ENCODE data around the gene PELI1. TPM values are rescaled to one million over a fixed set of nuclear protein-coding genes. Genes with fewer than 3 reads are reported as not detected.

PELI1 gene
- total RNA-seq, 2 experiments from 2014 or later, result 29.8 to 39.2 TPM

GRCh38 chr2:64062840-64063239, 81.4 kb downstream of the PELI1 start:
- ChIA-PET CTCF (interaction anchor here (0.6 to 2.7 kb wide), 6 partner anchors 8 to 460 kb away, joined by 3 to 13 read pairs (median 5); no protein-coding TSS in a partner anchor), POLR2A (interaction anchor here (0.6 to 2.2 kb wide), 2 partner anchors 28 to 263 kb away, joined by 3 to 8 read pairs; no protein-coding TSS in a partner anchor)
- DNase-seq (peak; percentile 26), ATAC-seq (no peak)
- peak overlapping the region; percentile 31 for H3K27ac Mint-ChIP-seq
- no peak for TF ChIP-seq CTCF (IDR thresholded peaks at IDR 0.05)
- intact Hi-C loops (cut with micrococcal nuclease), result no loop called here
- H3K4me3 Mint-ChIP-seq, result no peak overlapping the region
- peaks cover 31% of the 10 kb centered on the region for H3K4me1 Mint-ChIP-seq (ENCODE audit: low read depth)
- no peaks in the 10 kb centered on the region for H3K27me3 Mint-ChIP-seq
- no peaks in the 10 kb centered on the region for H3K9me3 Mint-ChIP-seq
- H3K36me3 Mint-ChIP-seq (ENCODE audit: low read depth), result peaks cover 2% of the 10 kb centered on the region

- H3K9me3 Mint-ChIP-seq, result no peaks in the 10 kb centered on the region
- H3K27me3 Mint-ChIP-seq, result no peaks in the 10 kb centered on the region
- ChIA-PET POLR2A (no interaction called here), CTCF (interaction anchor here (2.1 to 16.4 kb wide), 2 partner anchors 10 to 270 kb away, joined by 8 to 374 read pairs; no protein-coding TSS in a partner anchor)
- no peak for ATAC-seq
- no peak overlapping the region for H3K4me3 Mint-ChIP-seq
- intact Hi-C loops (cut with micrococcal nuclease), result no loop called here
- TF ChIP-seq CTCF (IDR thresholded peaks at IDR 0.05), result no peak
- peaks cover 28% of the 10 kb centered on the region for H3K4me1 Mint-ChIP-seq (ENCODE audit: low read depth)
- H3K36me3 Mint-ChIP-seq (ENCODE audit: low read depth), result no peaks in the 10 kb centered on the region
- DNase-seq, result no peak
- no peak overlapping the region for H3K27ac Mint-ChIP-seq
Observed at GRCh38 chr2:64059270-64059669, 85.0 kb downstream of the PELI1 start.

- CTCF ChIA-PET, result interaction anchor here (1.0 to 16.4 kb wide), 4 partner anchors 10 to 432 kb away, joined by 3 to 374 read pairs (median 6); no protein-coding TSS in a partner anchor
- Mint-ChIP-seq H3K27ac (no peak overlapping the region), H3K9me3 (no peaks in the 10 kb centered on the region), H3K36me3 (ENCODE audit: low read depth) (no peaks in the 10 kb centered on the region), H3K4me1 (ENCODE audit: low read depth) (peaks cover 32% of the 10 kb centered on the region), H3K27me3 (no peaks in the 10 kb centered on the region), H3K4me3 (no peak overlapping the region)
- POLR2A ChIA-PET, result no interaction called here
- intact Hi-C loops (cut with micrococcal nuclease), result no loop called here
- ATAC-seq (no peak), DNase-seq (no peak)
- no peak for TF ChIP-seq CTCF (IDR thresholded peaks at IDR 0.05)
Observed at GRCh38 chr2:64056021-64056420, 88.2 kb downstream of the PELI1 start.

GRCh38 chr2:64054161-64054915, 89.9 kb downstream of the PELI1 start:
- ChIA-PET CTCF (interaction anchor here (0.7 to 16.4 kb wide), 9 partner anchors 9 to 434 kb away, joined by 3 to 374 read pairs (median 4); no protein-coding TSS in a partner anchor), POLR2A (no interaction called here)
- H3K4me3 Mint-ChIP-seq, result no peak overlapping the region
- no peak for ATAC-seq
- no peak for TF ChIP-seq CTCF (IDR thresholded peaks at IDR 0.05)
- H3K4me1 Mint-ChIP-seq (ENCODE audit: low read depth), result peaks cover 39% of the 10 kb centered on the region
- DNase-seq, result no peak
- intact Hi-C loops (cut with micrococcal nuclease), result loop anchor here (5.0 kb wide), 1 partner anchor 88 kb away; the partner anchor contains the start of gene PELI1
- no peaks in the 10 kb centered on the region for H3K9me3 Mint-ChIP-seq
- H3K27me3 Mint-ChIP-seq, result no peaks in the 10 kb centered on the region
- no peak overlapping the region for H3K27ac Mint-ChIP-seq
- no peaks in the 10 kb centered on the region for H3K36me3 Mint-ChIP-seq (ENCODE audit: low read depth)

Measured in activated CD8-positive, alpha-beta T cell treated with anti-CD3 and anti-CD28 coated beads for 36 hours (primary cell).